Eye (tissue), 1 donor: Measurements from ENCODE around the gene PARD3B.
A peak's percentile ranks its signal among the peaks of the same experiment; 100 is the strongest.

Experiments used
- DNase-seq: peaks from one replicate; pipeline ENCODE4 v3.0.0-alpha.2; 2015

Gene PARD3B

DNA sequence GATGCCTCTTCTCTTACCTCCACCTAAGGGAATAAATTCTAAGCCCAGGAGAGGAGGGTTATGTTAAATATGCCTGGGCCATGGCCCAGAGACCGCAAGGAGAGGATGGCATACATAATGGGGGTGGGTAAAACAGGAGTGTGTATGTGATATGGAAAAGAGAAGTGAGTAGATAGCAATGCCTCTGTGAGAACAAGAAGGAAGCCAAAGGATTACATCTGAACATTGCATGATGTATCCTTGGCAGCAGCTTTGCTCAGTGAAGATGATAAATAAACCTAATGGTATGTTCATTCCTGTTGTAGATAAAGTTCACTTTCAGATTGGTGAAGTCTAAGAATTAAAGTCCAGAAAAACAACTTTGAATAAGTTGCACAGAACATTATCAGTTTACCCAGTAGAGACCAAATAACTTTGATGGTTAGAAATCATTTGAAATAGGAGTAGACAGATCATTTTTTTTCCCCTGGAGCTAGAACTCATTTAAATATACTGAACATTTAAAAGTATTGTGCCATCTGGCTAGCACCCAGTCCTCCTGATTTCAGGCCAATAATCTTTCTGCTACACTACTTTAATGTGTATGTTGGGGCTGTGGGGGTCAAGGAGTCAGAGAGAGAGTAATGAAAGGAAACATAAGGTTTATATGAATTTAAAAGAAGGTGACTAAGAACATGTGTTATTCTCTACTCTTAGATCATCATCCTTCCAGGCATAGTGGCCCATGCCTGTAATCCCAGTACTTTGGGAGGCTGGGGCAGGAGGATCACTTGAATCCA is 231.7 kb downstream of the PARD3B start:
- DNase-seq = no peak

DNA sequence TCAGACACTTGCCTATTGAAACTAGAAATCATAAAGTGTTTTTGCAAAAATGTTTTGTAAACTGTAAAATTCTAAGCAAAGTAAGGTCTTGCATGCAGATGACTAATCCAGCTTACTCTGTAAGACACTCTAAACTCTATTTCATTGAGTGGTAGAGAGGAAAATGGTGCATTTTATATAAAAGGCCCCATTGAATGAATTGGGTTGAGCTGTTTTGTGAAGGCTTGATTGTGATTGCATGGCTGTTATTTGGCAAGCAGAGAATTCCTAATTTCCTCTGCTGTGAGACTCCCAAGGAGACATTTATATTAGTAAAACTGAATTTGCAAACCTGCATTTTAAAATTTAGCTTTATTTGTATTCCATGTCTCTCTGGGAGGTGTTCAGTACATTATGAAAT is 234.5 kb downstream of the PARD3B start:
- no peak for DNase-seq

DNA sequence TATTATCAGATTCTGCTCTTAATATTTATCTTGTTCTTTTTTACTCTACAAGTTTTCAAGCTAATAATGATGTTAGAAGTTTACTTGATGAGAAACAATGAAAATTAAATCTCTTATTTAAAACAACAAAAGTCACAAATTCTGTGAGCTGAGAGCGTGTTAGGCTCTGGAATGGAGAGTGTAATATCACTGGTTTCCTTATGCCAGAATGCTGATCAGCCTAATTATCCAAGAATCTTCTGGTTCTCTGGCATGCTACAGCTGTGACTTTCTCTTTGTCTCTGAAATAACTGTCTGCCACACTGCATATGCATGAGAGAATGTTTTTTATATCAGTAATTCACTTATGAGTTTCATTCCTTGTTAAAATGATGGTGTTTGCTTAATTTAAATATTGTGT is 236.7 kb downstream of the PARD3B start:
- DNase-seq = no peak

DNA sequence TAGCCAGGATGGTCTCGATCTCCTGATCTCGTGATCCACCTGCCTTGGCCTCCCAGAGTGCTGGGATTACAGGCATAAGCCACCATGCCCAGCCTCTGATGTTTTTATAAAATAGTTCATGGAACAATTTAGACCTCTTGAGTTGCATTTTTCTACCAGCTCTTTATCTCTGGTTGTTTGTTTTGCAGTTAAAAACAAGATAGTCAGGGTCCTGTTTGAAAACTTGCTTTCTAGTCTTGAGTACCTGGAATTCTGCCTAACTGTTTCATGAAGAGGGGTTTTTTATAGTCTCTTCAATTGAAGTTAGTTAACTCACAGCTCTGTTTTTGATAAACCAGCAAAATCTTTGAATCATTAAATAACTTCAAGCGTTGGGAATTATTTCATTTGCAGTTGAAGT is 244.8 kb downstream of the PARD3B start:
- no peak for DNase-seq

DNA sequence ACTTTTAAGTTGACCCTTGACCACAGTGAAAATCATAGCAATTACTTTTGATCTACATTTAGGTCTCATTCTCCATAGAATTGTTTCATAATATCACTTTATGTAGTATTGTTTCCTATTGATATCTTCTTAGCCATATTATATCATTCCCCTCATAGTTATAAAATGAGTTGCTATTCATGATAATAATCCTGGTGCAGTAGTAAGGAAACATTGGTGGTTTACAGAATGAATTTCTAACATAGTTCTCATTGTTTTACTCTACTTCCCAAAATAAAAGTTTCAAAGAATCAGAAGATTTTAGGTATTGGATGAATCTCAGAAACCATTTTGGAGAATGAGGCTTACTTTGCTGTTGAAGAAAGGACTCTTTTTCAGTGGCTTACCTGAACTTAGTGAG is 246.0 kb downstream of the PARD3B start:
- no peak for DNase-seq

DNA sequence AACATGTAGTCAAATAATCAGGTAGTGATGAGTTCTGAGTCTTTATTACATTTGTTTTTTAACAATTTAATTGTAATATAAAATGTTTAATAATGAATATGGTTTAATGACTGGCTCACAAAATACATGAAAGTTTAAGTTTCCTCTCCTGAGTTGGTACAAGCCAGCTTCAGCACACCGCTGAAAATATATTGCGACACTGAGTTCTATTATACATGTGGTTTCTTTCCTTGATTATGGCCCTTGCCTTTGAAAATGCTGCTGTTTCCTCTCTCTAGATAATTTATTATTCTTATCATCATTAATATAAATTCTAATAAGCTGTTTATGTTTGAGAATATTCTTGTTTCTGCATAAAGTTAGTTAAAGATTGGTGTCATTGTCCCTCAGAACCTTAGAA is 249.3 kb downstream of the PARD3B start:
- DNase-seq = no peak

DNA sequence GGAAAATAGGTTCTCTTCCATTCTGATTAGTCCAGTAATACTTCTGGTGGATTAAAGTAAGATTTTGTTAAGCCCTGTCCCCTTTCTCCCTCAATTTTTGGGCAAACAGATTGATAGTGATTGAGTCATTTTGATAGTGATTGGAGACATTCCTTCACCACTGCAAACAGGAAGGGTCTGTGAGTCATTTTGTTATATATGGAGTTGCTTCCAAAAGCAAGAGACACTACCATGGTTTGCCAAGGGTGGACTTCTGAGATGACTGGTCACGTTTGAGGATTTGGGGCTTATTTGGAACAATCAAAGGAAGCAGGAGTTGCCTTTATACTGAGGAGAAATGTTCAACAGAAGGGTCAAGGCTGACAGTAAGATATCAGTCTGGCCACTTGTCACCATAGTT is 249.9 kb downstream of the PARD3B start:
- no peak for DNase-seq

DNA sequence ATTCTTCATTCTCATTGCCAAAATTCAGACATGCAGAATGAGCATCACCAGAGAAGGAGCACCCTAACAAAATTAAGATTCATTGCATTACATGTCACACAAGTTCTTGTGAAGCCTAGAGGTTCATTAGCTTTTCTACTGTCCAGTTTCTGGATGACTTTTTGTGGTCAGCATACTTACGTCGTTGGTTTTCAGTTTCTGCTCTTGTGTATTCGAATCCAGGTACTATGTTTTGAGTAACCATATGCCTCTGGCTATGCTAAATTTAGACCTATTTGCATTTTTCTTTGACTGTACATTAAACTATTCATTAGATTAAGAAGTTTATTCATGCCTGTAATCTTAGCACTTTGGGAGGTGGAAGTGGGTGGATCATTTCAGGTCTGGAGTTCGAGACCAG is 251.3 kb downstream of the PARD3B start:
- DNase-seq = no peak

DNA sequence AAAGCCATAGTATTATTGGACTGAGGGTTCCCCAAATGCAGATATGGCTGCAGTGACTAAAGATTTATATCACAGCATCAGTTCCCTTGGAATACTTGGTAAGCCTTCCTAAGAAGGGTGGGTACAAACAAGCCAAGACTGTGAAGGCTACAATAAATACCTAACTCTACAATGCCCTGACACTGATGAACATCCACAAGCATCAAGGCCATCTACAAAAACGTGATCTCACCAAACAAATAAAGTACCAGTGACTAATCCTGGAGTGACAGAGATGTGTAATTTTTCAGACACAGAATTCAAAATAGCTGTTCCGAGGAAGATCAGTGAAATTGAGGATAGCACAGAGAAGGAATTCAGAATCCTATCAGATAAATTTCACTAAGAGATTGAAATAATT is 254.5 kb downstream of the PARD3B start:
- DNase-seq = no peak

DNA sequence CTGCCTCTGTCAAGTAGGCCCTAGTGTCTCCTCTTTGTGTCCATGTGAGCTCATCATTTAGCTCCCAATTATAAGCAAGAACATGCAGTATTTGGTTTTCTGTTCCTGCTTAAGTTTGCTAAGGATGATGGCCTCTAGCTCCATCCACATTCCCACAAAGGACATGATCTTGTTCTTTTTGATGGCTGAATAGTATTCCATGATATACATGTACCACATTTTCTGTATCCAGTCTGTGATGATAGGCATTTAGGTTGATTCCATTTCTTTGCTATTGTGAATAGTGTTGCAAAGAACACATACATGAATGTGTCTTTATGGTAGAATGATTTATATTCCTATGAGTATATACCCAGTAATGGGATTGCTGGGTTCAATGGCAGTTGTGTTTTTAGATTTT is 263.2 kb downstream of the PARD3B start:
- no peak for DNase-seq

DNA sequence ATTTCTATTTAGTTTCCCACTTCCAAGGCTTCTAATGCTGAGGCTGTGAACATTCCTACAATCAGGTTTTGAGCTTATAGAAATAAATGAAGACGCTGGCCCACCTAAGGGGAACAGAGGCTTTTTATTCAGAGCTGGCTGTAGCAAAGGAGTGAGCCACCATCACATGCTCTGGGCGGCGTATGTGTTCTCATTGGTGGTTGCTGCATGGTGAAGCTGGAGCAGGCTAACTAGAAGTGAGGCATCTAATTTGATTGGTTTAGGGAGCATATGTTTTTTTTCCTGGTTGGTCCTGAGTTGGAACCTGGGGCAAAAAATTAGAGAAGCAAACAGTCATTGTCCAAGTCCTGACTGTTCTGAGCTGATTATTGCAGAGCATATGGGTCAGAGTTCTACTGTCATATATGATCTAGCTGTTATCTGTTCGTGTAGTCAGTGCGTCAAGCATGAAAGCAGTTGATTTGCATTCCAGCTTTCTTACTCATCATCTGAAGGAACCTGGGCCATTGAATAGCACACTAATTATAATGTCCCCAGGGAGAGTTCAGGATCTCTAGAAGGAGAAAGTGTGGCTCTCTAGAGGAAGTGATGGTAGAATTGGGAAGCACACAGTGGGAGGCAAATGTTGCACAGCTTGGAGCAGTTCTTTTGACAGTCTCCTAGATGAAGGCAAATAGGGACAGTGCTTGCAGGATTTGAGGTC is 279.6 kb downstream of the PARD3B start:
- no peak for DNase-seq

DNA sequence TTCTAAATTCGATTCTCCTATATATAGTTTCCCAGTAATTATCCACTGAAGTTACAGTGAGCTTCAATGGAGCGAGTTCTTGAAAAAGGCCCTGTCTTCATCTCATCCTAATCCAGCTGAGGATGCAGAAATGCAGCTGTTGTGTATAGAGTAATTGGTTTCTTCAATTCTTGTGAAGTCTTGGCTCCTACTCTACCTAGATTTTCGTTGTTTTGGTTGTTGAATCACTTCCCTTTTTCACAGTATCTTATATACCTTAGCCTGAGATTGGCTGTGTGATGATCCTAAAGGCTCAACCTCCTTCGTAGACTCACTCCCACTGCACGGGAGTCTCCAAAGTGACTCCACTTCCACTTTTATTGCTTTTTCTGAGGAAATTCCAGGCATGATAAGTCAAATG is 280.4 kb downstream of the PARD3B start:
- DNase-seq = no peak

DNA sequence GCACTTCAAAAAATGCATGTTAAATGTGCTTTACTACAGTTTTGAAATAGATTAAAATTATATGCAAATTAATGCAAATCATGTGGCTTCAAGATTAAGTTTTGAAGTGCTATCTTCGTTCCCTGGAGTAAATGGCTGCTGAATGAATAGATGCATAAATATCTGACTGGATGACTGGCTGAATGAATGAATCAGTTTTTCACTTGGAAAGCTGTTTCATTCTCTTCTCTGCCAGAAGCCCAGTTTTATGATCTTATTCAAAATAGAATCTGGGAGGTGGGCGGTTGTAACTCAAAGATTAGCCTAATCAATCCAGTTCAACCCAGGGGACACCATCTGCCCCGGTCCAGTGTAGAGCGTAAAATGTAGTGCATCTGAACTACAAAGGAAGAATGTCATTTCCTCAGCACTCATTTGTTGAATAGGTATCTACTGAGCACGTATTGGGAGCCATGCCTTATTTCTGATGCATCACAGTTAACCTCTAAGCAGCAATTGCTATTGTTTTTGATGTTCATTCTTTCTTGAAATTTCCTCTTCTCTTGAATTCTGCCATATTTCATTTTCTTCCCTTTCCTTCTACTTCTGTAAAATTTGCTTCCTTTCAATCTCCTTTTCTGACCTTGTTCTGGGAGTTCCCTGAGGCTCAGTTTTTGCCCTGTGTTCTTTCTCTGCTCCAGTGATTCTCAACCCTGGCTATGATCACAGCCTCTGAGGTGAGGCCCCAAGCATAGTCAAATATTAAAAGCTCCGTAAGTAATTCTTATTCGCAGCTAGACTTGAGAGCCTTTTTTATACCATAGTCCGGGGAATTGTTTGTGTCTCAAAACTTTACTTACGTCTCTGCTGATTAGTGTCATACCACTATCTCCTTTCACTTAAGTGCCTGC is 282.7 kb downstream of the PARD3B start:
- peak; percentile 45 for DNase-seq

DNA sequence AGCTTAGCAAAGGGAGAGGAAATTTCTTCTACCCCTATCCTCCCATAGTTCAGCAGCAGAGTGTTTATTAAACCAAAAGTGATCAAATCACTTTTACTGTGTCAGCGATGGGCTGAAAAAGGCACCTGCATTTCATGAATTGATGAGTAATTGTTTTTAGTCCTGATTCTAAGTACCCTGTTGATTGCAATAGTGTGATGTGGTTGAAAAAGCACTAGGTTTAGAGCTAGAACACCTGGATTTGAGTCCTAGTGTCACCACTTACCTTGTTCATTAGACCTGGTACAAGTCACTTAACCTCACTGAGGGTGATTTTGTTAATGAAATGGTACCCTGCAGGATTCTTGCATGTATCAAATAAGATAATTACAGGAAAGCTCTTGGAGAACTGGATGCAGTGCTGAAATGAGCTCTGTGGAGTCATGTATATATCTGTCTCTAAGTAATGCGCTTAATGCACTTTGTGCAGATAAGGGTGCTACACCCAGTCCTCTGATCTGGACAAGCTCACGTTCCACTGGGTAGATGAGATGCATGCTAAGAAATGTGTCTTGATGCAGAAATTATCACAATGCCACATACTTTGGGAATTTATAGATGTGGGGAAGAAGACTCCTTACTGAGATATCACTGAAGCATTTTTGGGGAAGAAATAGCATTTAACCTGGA is 289.6 kb downstream of the PARD3B start:
- no peak for DNase-seq

DNA sequence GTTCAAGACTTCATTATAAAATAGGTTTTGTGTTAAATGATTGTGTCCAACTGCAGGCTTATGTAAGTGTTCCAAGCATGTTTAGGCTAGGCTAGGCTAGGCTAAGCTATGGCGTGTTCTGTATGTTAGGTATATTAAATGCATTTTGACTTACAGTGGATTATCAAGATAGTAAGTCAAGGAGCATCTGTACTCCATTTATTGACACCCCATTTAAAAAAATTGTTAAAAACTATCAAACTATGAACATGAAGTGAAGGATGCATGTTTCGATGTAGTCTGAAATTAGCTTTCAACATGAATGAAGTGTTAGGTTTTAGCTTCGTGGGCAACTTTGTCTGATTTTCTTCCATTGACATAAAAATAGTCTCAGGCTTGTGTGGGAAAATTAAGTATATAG is 290.5 kb downstream of the PARD3B start:
- DNase-seq = no peak

DNA sequence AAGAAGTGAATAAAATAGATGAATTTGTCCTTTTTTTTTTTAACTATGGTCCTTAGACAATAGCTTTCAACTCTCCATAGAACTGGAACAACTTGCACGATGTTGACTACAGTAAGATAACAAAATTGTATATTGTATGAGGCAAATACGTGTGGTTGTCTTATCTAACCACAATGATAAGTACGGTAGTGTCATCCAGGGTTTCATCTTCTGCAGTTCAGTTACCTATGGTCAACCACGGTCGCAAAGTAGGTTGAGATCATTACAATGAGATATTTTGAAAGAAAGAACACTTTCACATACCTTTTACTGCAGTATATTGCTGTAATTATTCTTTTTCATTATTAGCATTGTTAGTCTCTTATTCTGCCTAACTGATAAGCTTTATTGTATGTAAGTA is 295.2 kb downstream of the PARD3B start:
- no peak for DNase-seq

DNA sequence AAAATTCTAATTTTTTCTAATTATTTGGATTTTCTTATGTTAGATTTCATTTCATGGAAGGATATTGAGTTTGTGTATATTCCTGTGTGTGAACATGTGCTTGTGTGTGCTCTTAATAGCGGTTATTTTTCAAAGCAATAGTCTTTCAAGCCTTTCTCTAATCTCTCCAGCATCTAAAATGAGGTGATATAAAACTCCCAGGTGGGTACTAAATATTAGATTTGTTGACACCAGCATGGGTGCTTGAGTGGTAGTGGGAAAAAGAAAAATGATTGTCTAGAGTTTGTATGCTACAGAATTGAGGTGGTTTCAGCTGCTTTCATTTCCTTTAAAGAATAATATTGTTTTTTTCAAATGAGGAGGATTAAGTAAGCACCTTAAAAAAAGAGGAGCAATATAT is 296.8 kb downstream of the PARD3B start:
- DNase-seq = no peak

DNA sequence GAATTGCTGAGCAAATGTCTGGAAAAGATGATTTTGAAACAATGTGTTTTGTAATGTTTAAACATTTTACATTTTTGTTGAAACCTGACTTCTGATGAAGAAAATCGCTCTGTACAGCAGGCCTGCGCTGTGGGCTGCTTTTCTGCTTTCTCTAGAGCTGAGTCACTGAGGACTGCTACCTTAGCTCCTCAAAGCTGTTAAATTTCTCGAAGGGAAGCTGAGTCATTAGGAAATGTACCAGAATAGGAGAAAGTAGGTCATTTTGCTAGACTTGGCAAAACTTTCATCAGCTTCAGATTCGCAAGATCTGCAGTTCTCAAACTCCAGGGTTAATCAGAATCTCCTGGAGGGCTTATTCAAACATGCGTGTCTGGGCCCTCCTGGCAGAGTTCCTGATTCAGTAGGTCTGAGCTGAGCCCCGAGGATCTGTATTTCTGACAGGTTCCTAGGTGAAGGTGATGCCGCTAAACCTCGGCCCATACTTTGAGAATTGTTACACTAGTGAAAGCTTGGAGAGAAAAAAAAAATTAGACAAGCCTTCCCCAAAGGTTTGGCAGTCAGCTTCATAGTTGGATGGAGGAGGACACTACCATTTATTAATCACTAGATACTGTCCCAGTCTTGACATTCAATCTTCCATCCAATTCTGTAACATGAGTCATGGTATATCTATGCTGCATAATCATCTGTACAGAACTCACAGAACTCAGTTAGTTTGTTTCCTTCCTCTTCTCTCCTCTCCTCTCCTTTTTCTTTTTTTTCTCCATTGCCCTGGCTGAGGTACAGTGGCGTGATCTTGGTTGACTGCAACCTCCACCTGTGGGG is 297.6 kb downstream of the PARD3B start:
- no peak for DNase-seq

DNA sequence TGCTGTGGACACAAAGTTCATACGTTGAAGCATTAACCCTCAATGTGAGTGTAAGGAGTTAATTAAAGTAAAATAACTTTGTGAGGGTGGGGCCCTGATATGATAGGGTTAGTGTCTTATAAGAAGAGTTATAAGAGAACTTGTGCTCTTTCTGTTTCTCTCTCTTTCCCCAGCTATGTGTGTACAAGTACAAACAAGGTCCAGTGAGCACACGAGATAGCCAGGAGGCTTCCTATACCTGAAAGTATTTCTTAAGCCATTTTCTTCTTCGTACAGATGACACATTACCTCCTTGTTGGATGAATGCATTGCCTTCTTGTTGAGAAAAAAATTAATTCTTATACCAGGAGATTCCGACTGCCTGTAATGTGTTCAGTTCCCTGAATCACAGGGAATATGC is 301.2 kb downstream of the PARD3B start:
- no peak for DNase-seq

DNA sequence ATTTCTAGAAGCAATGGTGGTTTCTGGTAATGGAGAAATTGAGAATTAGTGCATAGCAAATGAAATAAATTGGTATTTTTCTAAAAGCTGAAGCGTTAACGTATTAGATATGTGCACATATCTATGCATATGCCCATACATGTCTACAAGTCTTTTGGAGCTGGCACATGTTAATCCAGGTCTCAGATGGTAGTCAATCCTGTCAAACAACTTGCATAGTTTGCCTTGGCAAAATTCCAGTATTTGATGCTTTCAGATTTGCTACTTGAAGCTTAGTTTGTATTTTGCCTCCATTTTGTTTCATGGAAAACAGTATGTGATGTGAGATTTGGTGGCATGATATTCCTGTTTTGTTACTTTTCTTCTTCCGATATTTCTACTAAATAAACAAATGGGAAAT is 304.6 kb downstream of the PARD3B start:
- DNase-seq = peak; percentile 30

DNA sequence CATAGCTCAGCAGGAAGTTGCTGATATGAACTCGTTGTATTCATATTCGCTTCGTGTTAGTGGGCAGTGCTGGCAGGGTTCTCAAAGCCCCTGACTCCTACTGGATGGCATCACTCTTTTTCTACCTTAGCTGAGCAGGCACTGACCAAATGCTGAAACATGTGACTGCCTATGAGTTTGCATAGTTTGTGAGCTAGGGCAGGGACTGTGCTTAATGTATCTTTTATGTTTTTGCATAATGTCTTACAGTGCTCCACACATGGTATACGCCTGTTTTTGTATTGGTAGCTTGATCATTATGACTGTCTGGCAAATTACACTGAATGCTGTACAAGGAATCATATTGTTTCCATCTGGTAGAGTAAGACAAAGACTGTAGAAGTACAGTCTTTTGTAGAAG is 305.3 kb downstream of the PARD3B start:
- no peak for DNase-seq

DNA sequence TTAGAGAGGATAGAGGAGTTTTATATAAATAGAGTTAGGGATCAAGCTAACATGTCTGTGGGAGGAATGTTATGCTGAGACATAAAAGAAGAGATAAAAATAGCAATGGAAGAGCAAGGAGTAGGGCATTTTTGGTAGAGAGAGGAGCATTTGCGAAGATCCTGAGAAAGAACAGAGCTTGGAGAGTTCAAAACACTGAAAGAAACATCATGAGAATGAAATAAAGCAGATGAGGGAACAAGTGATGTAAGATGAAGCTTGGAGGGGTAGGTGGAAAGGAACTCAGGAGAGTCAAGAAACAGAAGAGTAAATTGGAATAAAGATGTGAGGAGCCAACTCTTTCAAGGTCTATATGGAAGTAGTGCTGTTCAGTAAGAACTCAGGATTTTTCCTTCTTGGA is 308.6 kb downstream of the PARD3B start:
- no peak for DNase-seq
